NB4 (cell line): ENCODE data around the gene TGFBR3.
"Not testable (repeated sequence)": the region's sequence is repeated elsewhere in the genome, so short reads cannot be mapped to it uniquely, and the experiment has no call there.

Experiments
- DNase-seq: peaks from one replicate; pipeline ENCODE4 v3.0.0; 2010; ENCODE audit warnings: low read depth
- H3K4me3 ChIP-seq: one replicate; pipeline ENCODE4 v1.5.1; 2011; ENCODE audit warnings: mild to moderate bottlenecking, low read depth, low read length, moderate library complexity
- MYC ChIP-seq: IDR thresholded peaks from 2 replicates; pipeline ENCODE4 v1.6.1; 2011; ENCODE audit warnings: low read depth, low read length
- POLR2A ChIP-seq: IDR thresholded peaks from 2 replicates; pipeline ENCODE4 v1.6.1; 2011; ENCODE audit warnings: mild to moderate bottlenecking; ENCODE audit not compliant: insufficient read length; ENCODE audit errors: extremely low read depth
- TF ChIP-seq, protein P1 (sequence below): IDR thresholded peaks from 2 replicates; pipeline ENCODE4 v1.6.1; 2011; ENCODE audit warnings: low read depth, low read length
- TF ChIP-seq, protein P2 (sequence below): IDR thresholded peaks from one replicate; pipeline ENCODE4 v1.5.1; 2012; ENCODE audit warnings: low read depth, low read length

The TGFBR3 gene

DNA sequence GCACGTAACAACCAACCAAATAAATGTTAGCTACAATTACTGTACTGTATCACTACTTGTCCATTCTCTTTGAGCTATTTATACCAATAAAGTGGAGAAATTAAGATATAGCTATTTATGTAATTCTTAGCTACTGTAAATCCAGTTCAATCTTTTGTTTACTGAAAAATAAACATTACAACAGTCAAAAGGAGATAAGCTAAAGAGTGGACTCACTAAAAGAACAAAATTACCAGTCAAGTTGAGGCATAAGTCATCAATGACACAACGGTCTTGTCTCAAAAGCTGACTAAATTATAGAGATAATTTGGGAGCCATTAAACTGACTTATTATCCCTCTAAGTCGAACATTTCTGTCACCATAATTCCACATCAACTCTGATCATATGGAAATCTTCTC lies 22.5 kb downstream of the TGFBR3 start:
- no peak overlapping the region for H3K4me3 ChIP-seq
- no peak for DNase-seq
- no peak for TF ChIP-seq POLR2A

DNA sequence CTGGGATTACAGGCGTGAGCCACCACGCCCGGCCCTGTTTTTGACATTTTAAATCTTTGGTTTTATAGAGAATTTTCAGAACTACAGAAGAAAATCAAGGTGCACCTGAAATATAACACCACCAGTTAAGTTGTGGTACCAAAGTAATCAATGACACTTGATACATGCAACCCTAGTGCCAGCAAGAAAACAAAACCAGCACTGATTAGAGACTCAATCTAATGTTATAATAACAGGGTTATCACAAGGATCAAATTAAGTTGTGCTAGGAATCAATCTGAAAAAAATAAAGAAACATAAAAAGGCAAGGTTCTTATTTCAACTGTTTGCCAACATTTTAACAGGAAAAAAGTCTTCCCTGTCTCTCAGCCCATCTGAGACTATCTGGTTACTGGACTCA lies 23.8 kb downstream of the TGFBR3 start:
- no peak for DNase-seq
- no peak overlapping the region for H3K4me3 ChIP-seq
- TF ChIP-seq, protein P1, sequence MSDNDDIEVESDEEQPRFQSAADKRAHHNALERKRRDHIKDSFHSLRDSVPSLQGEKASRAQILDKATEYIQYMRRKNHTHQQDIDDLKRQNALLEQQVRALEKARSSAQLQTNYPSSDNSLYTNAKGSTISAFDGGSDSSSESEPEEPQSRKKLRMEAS, result no peak
- TF ChIP-seq MYC, result no peak

GRCh38 chr1:91857557-91858239 lies 28.3 kb downstream of the TGFBR3 start:
- no peak for DNase-seq
- H3K4me3 ChIP-seq, result no peak overlapping the region
- TF ChIP-seq, protein P1, result no peak

DNA sequence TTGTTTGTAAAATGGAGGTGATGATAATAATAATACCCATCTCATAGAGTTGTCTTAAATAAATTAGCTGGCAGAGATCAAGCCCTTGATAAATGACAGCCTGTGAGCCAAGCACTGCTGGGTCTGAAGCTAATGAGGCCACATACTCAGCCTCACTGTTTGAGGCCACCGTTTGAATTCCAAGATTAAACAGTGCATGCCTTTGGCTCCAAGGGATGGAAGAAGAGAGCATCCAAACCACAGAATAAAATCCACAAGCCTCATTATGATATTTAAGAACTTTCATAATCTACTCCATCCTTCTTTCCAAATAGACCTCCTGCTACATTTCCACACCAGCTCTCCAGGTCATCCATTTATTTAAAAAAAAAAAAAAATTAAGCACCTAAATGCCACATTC lies 29.0 kb downstream of the TGFBR3 start:
- DNase-seq, result no peak
- TF ChIP-seq, protein P2, sequence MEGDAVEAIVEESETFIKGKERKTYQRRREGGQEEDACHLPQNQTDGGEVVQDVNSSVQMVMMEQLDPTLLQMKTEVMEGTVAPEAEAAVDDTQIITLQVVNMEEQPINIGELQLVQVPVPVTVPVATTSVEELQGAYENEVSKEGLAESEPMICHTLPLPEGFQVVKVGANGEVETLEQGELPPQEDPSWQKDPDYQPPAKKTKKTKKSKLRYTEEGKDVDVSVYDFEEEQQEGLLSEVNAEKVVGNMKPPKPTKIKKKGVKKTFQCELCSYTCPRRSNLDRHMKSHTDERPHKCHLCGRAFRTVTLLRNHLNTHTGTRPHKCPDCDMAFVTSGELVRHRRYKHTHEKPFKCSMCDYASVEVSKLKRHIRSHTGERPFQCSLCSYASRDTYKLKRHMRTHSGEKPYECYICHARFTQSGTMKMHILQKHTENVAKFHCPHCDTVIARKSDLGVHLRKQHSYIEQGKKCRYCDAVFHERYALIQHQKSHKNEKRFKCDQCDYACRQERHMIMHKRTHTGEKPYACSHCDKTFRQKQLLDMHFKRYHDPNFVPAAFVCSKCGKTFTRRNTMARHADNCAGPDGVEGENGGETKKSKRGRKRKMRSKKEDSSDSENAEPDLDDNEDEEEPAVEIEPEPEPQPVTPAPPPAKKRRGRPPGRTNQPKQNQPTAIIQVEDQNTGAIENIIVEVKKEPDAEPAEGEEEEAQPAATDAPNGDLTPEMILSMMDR, result no peak
- TF ChIP-seq POLR2A (no peak), MYC (no peak)
- TF ChIP-seq, protein P1, result no peak
- no peak overlapping the region for H3K4me3 ChIP-seq

GRCh38 chr1:91854852-91855534 lies 31.0 kb downstream of the TGFBR3 start:
- H3K4me3 ChIP-seq, result no peak overlapping the region
- TF ChIP-seq, protein P1, result no peak
- TF ChIP-seq MYC (no peak), POLR2A (no peak)
- TF ChIP-seq, protein P2, result no peak
- no peak for DNase-seq

DNA sequence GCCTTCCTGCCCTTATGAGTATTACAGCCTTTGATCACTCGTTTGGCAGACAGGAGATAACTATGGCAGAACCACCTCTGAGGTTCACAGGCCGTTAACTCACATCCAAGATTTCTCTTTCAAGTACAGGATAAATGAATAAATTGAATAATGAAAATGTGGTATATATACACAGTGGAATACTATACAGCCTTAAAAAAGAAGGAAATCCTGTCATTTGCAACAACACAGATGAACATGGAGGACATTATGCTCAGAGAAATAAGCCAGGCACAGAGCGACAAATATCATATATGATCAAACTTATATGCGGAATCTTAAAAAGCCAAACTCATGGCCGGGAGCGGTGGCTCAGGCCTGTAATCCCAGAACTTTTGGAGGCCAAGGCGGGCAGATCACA lies 32.6 kb downstream of the TGFBR3 start:
- TF ChIP-seq, protein P2, result no peak
- TF ChIP-seq MYC (no peak), POLR2A (no peak)
- TF ChIP-seq, protein P1, result no peak
- no peak for DNase-seq
- no peak overlapping the region for H3K4me3 ChIP-seq

- not testable (repeated sequence) for H3K4me3 ChIP-seq, DNase-seq
These were observed 33.9 kb downstream of the TGFBR3 start for GRCh38 chr1:91852011-91852410.
